HG03108 (cell line): ENCODE data around the gene CABP4.
"Not testable (repeated sequence)": the region's sequence is repeated elsewhere in the genome, so short reads cannot be mapped to it uniquely, and the experiment has no call there.

Experiments
- ATAC-seq: cut with Tn5 transposase; IDR thresholded peaks from one replicate; pipeline ENCODE4 v1.9.1; 2021; ENCODE audit warnings: moderate library complexity; ENCODE audit not compliant: unreplicated experiment

The CABP4 gene

DNA sequence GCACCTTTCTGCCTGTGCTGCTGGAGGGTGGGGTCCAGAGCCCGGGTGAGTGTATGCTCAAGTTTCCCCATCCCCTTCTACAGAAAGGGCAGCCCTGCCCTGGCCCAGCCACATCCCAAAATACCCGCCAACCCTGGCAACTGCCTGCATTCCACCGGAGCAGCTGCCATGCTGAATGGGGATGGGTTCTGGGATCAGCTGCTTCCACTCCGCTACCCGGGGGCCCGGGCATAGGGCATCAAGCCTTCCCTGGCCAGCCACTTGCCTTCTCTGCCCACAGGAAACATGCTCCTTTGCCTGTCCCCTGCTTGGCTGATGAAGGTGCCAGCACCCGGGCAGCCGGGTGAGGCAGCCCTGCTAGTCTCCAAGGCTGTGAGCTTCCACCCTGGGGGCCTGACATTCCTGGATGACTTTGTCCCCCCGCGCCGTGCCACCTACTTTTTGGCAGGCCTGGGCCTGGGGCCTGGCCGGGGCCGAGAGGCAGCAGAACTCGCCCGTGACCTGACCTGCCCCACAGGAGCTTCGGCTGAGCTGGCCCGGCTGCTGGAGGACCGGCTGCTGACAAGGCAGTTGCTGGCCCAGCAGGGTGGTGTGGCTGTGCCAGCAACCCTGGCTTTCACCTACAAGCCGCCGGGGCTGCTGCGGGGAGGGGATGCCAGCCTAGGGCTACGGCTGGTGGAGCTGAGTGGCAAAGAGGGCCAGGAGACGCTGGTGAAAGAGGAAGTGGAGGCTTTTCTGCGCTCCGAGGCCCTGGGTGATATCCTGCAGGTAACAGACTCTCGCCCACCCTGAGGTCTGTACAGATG, 36.5 kb upstream of the CABP4 start:
- no peak for ATAC-seq

DNA sequence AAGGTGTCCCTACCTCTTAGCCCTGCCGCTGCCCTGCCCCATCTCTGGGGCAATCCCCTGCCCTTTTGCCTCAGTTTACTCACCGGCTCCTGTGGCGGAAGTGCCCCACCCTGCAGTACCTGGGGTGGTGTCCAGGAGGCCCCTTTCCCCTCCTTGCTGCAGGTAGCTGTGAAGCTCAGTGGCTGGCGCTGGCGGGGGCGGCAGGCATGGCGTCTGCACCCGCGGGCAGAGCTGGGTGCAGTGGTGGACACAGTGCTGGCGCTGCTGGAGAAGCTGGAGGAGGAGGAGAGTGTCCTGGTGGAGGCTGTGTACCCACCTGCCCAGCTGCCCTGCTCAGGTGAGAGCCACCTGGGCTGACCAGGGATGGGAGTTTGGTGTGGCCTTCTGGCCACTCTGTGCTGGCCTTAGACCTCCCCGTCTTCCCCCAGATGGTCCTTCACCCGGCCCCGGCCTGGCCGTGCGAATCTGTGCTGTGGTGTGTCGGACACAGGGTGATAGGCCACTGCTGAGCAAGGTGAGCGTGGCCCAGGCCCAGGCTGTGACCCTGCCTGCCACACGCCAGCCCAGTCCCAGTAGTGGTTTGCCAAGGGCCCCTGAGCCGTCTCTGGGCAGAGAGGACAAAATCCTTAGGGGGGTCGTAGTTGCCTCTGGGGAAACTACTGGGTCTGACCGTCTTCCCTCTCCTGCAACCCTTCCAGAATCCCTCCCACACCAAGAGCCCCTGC, 35.7 kb upstream of the CABP4 start:
- no peak for ATAC-seq

- no peak for ATAC-seq
These were observed 35.0 kb upstream of the CABP4 start for GRCh38 chr11:67420147-67420645.

GRCh38 chr11:67420646-67421429, 34.3 kb upstream of the CABP4 start:
- ATAC-seq, result peak; percentile 80

- no peak for ATAC-seq
These were observed 33.6 kb upstream of the CABP4 start for GRCh38 chr11:67421430-67422031.

DNA sequence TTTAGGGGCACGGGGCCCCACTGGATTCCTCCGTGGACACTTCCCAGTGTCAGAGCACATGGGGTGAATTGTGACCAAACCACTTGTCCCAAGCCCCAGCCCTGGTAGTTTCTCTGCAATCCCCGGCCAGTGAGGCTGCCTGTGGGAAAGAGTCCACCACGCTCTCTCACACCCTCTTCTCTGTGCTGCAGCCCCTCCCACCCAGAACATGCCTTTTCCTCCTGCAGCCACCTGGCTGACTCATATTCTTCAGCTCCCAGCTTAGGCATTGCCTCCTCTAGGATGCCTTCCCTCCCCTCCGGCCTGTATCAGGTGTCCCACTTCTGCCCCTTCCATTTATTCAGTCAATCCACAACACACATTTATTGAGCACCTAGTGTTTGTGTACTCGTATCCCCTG, 32.3 kb upstream of the CABP4 start:
- no peak for ATAC-seq

GRCh38 chr11:67423466-67423865, 31.7 kb upstream of the CABP4 start:
- ATAC-seq, result no peak

- no peak for ATAC-seq
These were observed 31.1 kb upstream of the CABP4 start for GRCh38 chr11:67423891-67424613.

- not testable (repeated sequence) for ATAC-seq
These were observed 27.7 kb upstream of the CABP4 start for GRCh38 chr11:67427364-67427859.

GRCh38 chr11:67428052-67429001, 26.8 kb upstream of the CABP4 start, which contains the start of gene RPS6KB2:
Gene RPS6KB2, plus strand, starts transcription at chr11:67428494. Its CDS starts 52 bp downstream, at chr11:67428546.
- peak; percentile 71 for ATAC-seq

DNA sequence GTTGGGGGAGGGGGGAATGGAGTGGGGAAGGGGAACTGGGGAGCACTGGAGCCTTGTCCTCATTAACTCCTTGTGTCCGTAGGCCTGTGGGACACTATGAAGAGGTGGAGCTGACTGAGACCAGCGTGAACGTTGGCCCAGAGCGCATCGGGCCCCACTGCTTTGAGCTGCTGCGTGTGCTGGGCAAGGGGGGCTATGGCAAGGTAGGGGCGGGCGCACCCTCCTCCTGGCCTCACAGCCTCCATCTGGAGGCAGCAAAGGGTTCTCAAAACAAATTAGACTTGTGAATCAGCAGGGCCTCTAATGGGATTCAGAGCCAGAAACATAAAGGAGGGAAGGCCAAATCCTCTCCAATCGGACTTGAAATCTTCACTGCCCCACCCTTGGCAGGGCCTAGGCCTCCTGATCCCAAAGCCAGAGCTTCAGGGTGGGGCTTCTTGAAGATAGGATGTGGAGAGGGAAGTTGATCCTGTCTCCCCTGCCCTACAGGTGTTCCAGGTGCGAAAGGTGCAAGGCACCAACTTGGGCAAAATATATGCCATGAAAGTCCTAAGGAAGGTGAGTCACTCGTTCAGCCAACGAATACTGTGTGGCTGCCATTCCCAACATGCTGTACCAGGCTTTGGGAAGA, 26.0 kb upstream of the CABP4 start:
- no peak for ATAC-seq

DNA sequence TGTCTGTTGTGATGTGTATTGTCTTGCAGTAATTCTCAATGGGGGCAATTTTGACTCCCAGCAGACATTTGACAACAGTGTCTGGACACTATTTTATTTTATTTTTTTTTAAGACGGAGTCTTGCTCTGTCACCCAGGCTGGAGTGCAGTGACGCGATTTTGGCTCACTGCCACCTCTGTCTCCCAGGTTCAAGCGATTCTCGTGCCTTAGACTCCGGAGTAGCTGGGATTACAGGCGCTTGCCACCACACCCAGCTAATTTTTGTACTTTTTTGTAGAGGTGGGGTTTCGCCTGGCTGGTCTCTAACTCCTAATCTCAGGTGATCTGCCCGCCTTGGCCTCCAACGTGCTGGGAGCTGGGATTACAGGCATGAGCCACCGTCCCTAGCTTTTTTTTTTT, 25.4 kb upstream of the CABP4 start:
- ATAC-seq, result no peak

- ATAC-seq, result no peak
These were observed 23.6 kb upstream of the CABP4 start for GRCh38 chr11:67431346-67432249.

GRCh38 chr11:67432655-67433349, 22.4 kb upstream of the CABP4 start:
- no peak for ATAC-seq

DNA sequence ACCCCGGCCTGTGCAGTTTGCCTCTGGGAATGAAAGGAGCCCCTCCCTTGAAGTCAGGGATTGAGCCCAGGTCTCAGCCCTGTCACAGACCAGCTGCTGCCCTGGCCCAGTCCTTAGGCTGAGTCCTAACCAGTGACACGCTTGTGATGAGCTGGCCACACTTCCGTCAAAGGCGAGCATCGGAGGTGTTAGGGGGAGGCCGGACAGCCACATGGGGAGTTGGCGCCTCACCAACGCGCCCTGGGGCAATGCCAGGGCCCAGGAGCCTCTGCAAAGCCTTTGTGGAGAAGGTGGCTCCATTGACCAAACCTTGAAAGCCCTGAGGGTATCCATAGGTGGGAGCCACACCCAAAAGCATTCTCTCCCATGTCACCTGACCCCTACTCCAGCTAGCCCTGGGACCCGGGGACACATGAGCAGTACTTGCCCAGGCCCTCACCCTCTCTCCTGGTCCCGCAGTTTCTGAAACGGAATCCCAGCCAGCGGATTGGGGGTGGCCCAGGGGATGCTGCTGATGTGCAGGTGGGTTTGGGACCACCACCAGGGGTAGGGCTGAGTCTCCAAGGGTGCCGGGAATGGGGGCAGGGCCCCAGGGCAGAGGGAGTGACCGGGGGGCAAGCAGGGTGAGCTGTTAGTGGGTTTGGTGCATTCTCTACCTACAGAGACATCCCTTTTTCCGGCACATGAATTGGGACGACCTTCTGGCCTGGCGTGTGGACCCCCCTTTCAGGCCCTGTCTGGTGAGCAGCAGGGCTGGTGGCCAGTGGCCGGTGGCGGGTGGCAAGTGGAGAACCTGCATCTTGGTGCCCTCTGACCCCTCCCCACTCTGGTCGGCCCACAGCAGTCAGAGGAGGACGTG, 21.4 kb upstream of the CABP4 start:
- ATAC-seq, result no peak

DNA sequence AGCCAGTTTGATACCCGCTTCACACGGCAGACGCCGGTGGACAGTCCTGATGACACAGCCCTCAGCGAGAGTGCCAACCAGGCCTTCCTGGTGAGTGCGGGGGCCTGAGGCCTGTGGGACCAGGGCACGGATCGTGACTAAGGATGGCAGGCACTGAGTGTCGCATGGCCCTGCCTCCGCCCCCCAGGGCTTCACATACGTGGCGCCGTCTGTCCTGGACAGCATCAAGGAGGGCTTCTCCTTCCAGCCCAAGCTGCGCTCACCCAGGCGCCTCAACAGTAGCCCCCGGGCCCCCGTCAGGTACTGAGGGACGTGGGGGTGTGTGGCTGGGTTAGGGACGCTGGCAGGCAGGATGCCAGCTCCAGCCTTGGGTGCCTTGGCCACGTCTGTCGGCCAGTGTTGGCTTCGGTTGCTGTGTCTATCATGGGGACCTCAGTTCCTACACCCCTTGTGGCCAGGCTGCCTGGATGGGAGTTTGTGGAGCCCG, 20.7 kb upstream of the CABP4 start:
- no peak for ATAC-seq
